HEK293 (cell line): ENCODE data around the gene OPTN.

ENCODE experiments used
- CTCF ChIA-PET: fragments of 350-600 bp; formaldehyde crosslinking; extraction: SDS; loops from one replicate; lab custom pipeline; 2021; ENCODE audit warnings: antibody characterized with exemption; lab: Yijun Ruan, JAX
- POLR2A ChIA-PET: fragments of 300-600 bp; formaldehyde crosslinking; extraction: SDS; loops from one replicate; lab custom pipeline; 2020; ENCODE audit warnings: antibody characterized with exemption, inconsistent platforms; lab: Yijun Ruan, JAX
- H3K27ac ChIP-seq: fragments of 200-500 bp; sonication (Bioruptor generic); 2 replicates; pipeline ENCODE4 v1.5.1; 2014; ENCODE audit warnings: low read depth, low read length, control low read depth, inconsistent platforms; ENCODE audit errors: extremely low read depth
- H3K36me3 ChIP-seq, 2 experiments: fragments of 200-500 bp in 1 of 2; sonication (Bioruptor generic) in 1 of 2; 1 replicate in 1 of 2; 2 replicates in 1 of 2; pipeline ENCODE4 v1.5.1; 2014 to 2017; ENCODE audit warnings: inconsistent platforms in 2 of 2, low read length in 2 of 2; ENCODE audit not compliant: control insufficient read depth in 2 of 2, insufficient read depth in 1 of 2
- H3K4me1 ChIP-seq: fragments of 200-500 bp; sonication (Bioruptor generic); 2 replicates; pipeline ENCODE4 v1.5.1; 2014; ENCODE audit warnings: mild to moderate bottlenecking, low read length, inconsistent platforms; ENCODE audit not compliant: control insufficient read depth, insufficient read depth
- H3K4me3 ChIP-seq: 2 replicates; pipeline ENCODE4 v1.5.1; 2011; ENCODE audit warnings: low read depth, mild to moderate bottlenecking, control low read depth, low read length, moderate library complexity
- H3K9me3 ChIP-seq: fragments of 200-500 bp; sonication (Bioruptor generic); 2 replicates; pipeline ENCODE4 v1.5.1; 2014; ENCODE audit warnings: low read depth, low read length, inconsistent platforms; ENCODE audit not compliant: control insufficient read depth, insufficient read depth
- BCL11A ChIP-seq: fragments of 450-650 bp; formaldehyde crosslinking; IDR thresholded peaks from 2 replicates; pipeline ENCODE4 v1.5.1; 2016; ENCODE audit warnings: low read depth, missing biosample characterization, missing genetic modification characterization
- BCL11B ChIP-seq: fragments of 450-650 bp; formaldehyde crosslinking; IDR thresholded peaks from 2 replicates; pipeline ENCODE4 v1.5.1; 2016; ENCODE audit warnings: low read depth, missing biosample characterization, missing genetic modification characterization
- GLI4 ChIP-seq: fragments of 450-650 bp; formaldehyde crosslinking; IDR thresholded peaks from 2 replicates; pipeline ENCODE4 v1.5.1; 2016; ENCODE audit warnings: missing biosample characterization, missing genetic modification characterization
- RBAK ChIP-seq: fragments of 450-650 bp; formaldehyde crosslinking; IDR thresholded peaks from 2 replicates; pipeline ENCODE4 v1.5.1; 2016; ENCODE audit warnings: missing biosample characterization, missing genetic modification characterization
- ZNF174 ChIP-seq: fragments of 450-650 bp; formaldehyde crosslinking; IDR thresholded peaks from 2 replicates; pipeline ENCODE4 v1.5.0; 2017; ENCODE audit warnings: missing biosample characterization, mild to moderate bottlenecking, missing genetic modification characterization
- ZNF544 ChIP-seq: fragments of 450-650 bp; formaldehyde crosslinking; IDR thresholded peaks from 2 replicates; pipeline ENCODE4 v1.5.0; 2017; ENCODE audit warnings: missing biosample characterization, missing genetic modification characterization
- ZNF548 ChIP-seq: fragments of 450-650 bp; formaldehyde crosslinking; IDR thresholded peaks from 2 replicates; pipeline ENCODE4 v1.5.1; 2016; ENCODE audit warnings: missing biosample characterization, missing genetic modification characterization
- ZNF654 ChIP-seq: fragments of 450-650 bp; formaldehyde crosslinking; IDR thresholded peaks from 2 replicates; pipeline ENCODE4 v1.5.1; 2016; ENCODE audit warnings: low read depth, missing biosample characterization, missing genetic modification characterization
- ZNF792 ChIP-seq: fragments of 450-650 bp; formaldehyde crosslinking; IDR thresholded peaks from 2 replicates; pipeline ENCODE4 v1.5.1; 2016; ENCODE audit warnings: missing biosample characterization, missing genetic modification characterization
- ZSCAN16 ChIP-seq: fragments of 450-650 bp; formaldehyde crosslinking; IDR thresholded peaks from 2 replicates; pipeline ENCODE4 v1.5.1; 2016; ENCODE audit warnings: missing biosample characterization, missing genetic modification characterization
- TF ChIP-seq, protein P1 (sequence below): fragments of 450-650 bp; IDR thresholded peaks from 2 replicates; pipeline ENCODE4 v1.5.1; 2018; ENCODE audit warnings: missing biosample characterization, mild to moderate bottlenecking, missing genetic modification characterization
- TF ChIP-seq, protein P2 (sequence below): fragments of 450-650 bp; formaldehyde crosslinking; IDR thresholded peaks from 2 replicates; pipeline ENCODE4 v1.5.1; 2016; ENCODE audit warnings: missing biosample characterization, missing genetic modification characterization
- TF ChIP-seq, protein P3 (sequence below): IDR thresholded peaks from 2 replicates; pipeline ENCODE4 v1.6.1; 2011; ENCODE audit warnings: mild to moderate bottlenecking, low read depth, low read length, borderline replicate concordance

Gene OPTN

DNA sequence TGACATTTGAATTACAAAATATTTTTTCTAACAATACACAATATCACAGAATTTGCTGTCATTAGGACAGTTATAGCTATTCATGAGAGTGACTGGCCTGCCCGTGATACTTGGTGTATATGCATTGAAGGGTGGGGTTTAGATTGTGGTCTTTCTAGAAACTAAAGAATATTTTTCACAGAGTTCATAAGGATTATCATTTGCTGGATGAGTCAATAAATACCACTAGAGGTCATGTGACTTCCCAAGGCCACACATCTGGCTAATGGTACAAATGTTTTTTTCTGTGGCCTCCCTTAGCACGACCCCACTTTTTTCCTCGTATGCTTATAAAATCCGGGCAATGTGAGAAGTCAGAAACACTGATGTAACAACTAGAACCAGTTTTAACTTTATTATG lies 5.2 kb downstream of the OPTN start:
- Histone ChIP-seq H3K9me3 (no peaks in the 10 kb centered on the region), H3K4me3 (no peak overlapping the region), H3K27ac (no peak overlapping the region), H3K36me3 (peaks cover 3 to 22% of the 10 kb centered on the region in 2 experiments; a peak in 2 of 3 replicates), H3K4me1 (peaks cover 4% of the 10 kb centered on the region; the same call in 1 of the 2 replicates)
- ChIA-PET CTCF (interaction anchor here (0.7 to 0.9 kb wide), 2 partner anchors 48 to 569 kb away, joined by 3 read pairs; no protein-coding TSS in a partner anchor), POLR2A (no interaction called here)
- TF ChIP-seq BCL11A (tag by site-specific recombination) (no peak), ZNF654 (tag by site-specific recombination) (no peak), GLI4 (tag by site-specific recombination) (no peak), ZNF544 (tag by site-specific recombination) (no peak), RBAK (tag by site-specific recombination) (no peak), BCL11B (tag by site-specific recombination) (no peak), ZSCAN16 (tag by site-specific recombination) (no peak)

DNA sequence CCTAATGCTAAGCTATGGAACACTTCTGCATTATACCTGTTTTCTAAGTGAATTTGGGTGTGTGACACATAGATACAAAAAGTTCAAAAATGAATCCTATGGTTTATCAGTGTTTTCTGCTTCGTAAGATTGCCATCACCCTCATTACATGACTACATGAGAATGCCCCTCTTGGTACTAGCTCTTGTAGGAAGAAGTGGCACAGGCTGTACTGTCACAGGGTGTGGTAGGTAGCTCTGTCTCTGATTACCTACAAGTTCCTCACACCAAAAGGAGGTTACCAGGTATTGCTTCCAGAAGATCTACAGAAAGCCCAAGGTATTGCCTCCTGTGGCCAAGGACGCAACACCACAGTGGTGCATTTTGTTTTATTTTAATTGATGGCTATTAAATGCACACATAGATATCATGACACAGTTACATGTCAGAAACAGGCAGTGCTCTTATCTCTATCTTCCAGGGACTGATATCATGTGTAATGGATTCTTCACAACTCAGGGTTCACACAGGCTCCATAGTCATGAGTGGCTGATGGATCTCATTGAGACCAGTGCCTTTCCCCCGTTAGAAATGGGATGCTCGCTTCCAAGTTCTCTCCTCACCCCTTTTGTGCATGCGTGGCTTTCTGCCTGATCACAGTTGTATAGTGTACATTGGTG lies 6.6 kb downstream of the OPTN start:
- TF ChIP-seq, protein P1, sequence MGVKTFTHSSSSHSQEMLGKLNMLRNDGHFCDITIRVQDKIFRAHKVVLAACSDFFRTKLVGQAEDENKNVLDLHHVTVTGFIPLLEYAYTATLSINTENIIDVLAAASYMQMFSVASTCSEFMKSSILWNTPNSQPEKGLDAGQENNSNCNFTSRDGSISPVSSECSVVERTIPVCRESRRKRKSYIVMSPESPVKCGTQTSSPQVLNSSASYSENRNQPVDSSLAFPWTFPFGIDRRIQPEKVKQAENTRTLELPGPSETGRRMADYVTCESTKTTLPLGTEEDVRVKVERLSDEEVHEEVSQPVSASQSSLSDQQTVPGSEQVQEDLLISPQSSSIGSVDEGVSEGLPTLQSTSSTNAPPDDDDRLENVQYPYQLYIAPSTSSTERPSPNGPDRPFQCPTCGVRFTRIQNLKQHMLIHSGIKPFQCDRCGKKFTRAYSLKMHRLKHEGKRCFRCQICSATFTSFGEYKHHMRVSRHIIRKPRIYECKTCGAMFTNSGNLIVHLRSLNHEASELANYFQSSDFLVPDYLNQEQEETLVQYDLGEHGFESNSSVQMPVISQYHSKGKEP (tag by site-specific recombination): no peak
- TF ChIP-seq ZNF174 (tag by site-specific recombination) (no peak), ZNF548 (tag by site-specific recombination) (no peak)
- no peak overlapping the region for H3K4me3 ChIP-seq
- H3K27ac ChIP-seq: no peak overlapping the region
- no peaks in the 10 kb centered on the region for H3K4me1 ChIP-seq
- ChIA-PET POLR2A (no interaction called here), CTCF (no interaction called here)
- no peaks in the 10 kb centered on the region for H3K9me3 ChIP-seq
- H3K36me3 ChIP-seq: peaks cover 3 to 31% of the 10 kb centered on the region in 2 experiments; a peak in 2 of 3 replicates

DNA sequence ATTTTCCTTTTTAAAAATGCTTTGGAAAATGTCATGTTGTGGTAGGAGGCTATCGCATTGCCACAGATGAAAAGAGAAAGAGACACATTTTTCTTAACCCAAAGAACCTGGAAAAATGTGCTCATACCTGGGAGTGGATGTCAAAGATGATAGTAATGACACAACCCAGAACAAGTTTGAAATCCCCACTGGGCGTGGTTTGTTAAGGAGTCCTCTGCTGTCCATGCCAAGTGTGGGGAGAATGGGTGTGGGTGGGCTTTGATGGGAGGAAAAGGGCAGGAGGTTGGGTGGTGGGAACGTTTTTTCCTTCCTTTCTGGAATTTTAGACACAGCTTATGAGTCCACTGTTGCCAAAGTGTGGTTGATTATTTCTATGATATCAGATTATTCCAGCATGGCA lies 10.9 kb downstream of the OPTN start:
- H3K4me1 ChIP-seq: no peaks in the 10 kb centered on the region
- TF ChIP-seq, protein P2, sequence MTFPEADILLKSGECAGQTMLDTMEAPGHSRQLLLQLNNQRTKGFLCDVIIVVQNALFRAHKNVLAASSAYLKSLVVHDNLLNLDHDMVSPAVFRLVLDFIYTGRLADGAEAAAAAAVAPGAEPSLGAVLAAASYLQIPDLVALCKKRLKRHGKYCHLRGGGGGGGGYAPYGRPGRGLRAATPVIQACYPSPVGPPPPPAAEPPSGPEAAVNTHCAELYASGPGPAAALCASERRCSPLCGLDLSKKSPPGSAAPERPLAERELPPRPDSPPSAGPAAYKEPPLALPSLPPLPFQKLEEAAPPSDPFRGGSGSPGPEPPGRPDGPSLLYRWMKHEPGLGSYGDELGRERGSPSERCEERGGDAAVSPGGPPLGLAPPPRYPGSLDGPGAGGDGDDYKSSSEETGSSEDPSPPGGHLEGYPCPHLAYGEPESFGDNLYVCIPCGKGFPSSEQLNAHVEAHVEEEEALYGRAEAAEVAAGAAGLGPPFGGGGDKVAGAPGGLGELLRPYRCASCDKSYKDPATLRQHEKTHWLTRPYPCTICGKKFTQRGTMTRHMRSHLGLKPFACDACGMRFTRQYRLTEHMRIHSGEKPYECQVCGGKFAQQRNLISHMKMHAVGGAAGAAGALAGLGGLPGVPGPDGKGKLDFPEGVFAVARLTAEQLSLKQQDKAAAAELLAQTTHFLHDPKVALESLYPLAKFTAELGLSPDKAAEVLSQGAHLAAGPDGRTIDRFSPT (tag by site-specific recombination): no peak
- TF ChIP-seq ZNF792: no peak
- TF ChIP-seq, protein P3, sequence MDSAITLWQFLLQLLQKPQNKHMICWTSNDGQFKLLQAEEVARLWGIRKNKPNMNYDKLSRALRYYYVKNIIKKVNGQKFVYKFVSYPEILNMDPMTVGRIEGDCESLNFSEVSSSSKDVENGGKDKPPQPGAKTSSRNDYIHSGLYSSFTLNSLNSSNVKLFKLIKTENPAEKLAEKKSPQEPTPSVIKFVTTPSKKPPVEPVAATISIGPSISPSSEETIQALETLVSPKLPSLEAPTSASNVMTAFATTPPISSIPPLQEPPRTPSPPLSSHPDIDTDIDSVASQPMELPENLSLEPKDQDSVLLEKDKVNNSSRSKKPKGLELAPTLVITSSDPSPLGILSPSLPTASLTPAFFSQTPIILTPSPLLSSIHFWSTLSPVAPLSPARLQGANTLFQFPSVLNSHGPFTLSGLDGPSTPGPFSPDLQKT: no peak
- TF ChIP-seq, all 188 proteins: peak for 0
- H3K27ac ChIP-seq: no peak overlapping the region
- H3K36me3 ChIP-seq: peaks cover 3 to 50% of the 10 kb centered on the region in 2 experiments; a peak in 2 of 3 replicates
- H3K9me3 ChIP-seq: no peaks in the 10 kb centered on the region
- H3K4me3 ChIP-seq: no peak overlapping the region
- ChIA-PET CTCF (no interaction called here), POLR2A (no interaction called here)
